Liver (tissue), 9 donors: ENCODE measurements around the gene YEATS2. TPM values are rescaled to one million over a fixed set of nuclear protein-coding genes. Genes with fewer than 3 reads are reported as not detected.

ENCODE experiments used
- DNase-seq: peaks from one replicate; pipeline ENCODE4 v3.0.0-alpha.2; 2017; ENCODE audit warnings: low spot score
- H3K27ac ChIP-seq, 2 donors: one replicate each; pipeline ENCODE4 v1.7.0; 2013; ENCODE audit warnings: inconsistent platforms in 2 of 2, low read length in 2 of 2, control low read depth in 1 of 2, low read depth in 1 of 2, mild to moderate bottlenecking in 1 of 2
- H3K27me3 ChIP-seq, 4 donors: one replicate each; pipeline versions ENCODE4 v1.6.1 to v1.7.0; 2013; ENCODE audit warnings: low read length in 3 of 4, inconsistent platforms in 1 of 4, mild to moderate bottlenecking in 1 of 4, moderate library complexity in 1 of 4; ENCODE audit not compliant: control insufficient read depth in 4 of 4, insufficient read depth in 4 of 4
- H3K36me3 ChIP-seq, 4 donors: one replicate each; pipeline versions ENCODE4 v1.6.1 to v1.7.0; 2013; ENCODE audit warnings: low read length in 3 of 4, mild to moderate bottlenecking in 3 of 4, low read depth in 1 of 4, moderate library complexity in 1 of 4; ENCODE audit not compliant: control insufficient read depth in 4 of 4, insufficient read depth in 3 of 4
- H3K4me1 ChIP-seq, 4 donors: one replicate each; pipeline versions ENCODE4 v1.6.1 to v1.7.0; 2013; ENCODE audit warnings: low read length in 3 of 4, mild to moderate bottlenecking in 3 of 4, moderate library complexity in 1 of 4; ENCODE audit not compliant: control insufficient read depth in 4 of 4, insufficient read depth in 4 of 4
- H3K4me3 ChIP-seq, 3 donors: one replicate each; pipeline versions ENCODE4 v1.6.1 to v1.7.0; 2013; ENCODE audit warnings: low read length in 3 of 3, control low read depth in 1 of 3, low read depth in 1 of 3, mild to moderate bottlenecking in 1 of 3
- H3K9ac ChIP-seq, 2 donors: one replicate each; pipeline ENCODE4 v1.7.0; 2013; ENCODE audit warnings: low read length in 2 of 2, mild to moderate bottlenecking in 2 of 2, moderate library complexity in 2 of 2, control low read depth in 1 of 2, low read depth in 1 of 2
- H3K9me3 ChIP-seq, 4 donors: one replicate each; pipeline versions ENCODE4 v1.6.1 to v1.7.0; 2013; ENCODE audit warnings: low read length in 3 of 4; ENCODE audit not compliant: control insufficient read depth in 4 of 4
- CTCF ChIP-seq: fragments of 150-350 bp; IDR thresholded peaks from 2 replicates; pipeline ENCODE4 v1.5.1; 2017; ENCODE audit warnings: improper control_type of control experiment, low read depth, low read length; ENCODE audit not compliant: missing input control
- FOXA1 ChIP-seq: IDR thresholded peaks from 2 replicates; pipeline ENCODE4 v1.6.1; 2016; ENCODE audit warnings: antibody characterized with exemption
- FOXA2 ChIP-seq: IDR thresholded peaks from 2 replicates; pipeline ENCODE4 v1.6.1; 2016; ENCODE audit warnings: antibody characterized with exemption
- GABPA ChIP-seq, 2 donors: IDR thresholded peaks in 1 of 2; conservative IDR thresholded peaks in 1 of 2; 2 replicates each; pipeline ENCODE4 v1.6.1; 2016; ENCODE audit warnings: antibody characterized with exemption in 2 of 2, mild to moderate bottlenecking in 1 of 2, moderate library complexity in 1 of 2
- HNF4A ChIP-seq, 2 donors: conservative IDR thresholded peaks; 2 replicates each; pipeline ENCODE4 v1.6.1; 2016; ENCODE audit warnings: antibody characterized with exemption in 2 of 2, mild to moderate bottlenecking in 2 of 2
- JUND ChIP-seq, 2 donors: IDR thresholded peaks; 2 replicates each; pipeline ENCODE4 v1.6.1; 2016; ENCODE audit warnings: antibody characterized with exemption in 2 of 2
- RAD21 ChIP-seq, 2 donors: IDR thresholded peaks; 2 replicates each; pipeline ENCODE4 v1.6.1; 2016; ENCODE audit warnings: antibody characterized with exemption in 2 of 2, mild to moderate bottlenecking in 2 of 2
- REST ChIP-seq: IDR thresholded peaks from 2 replicates; pipeline ENCODE4 v1.6.1; 2016; ENCODE audit warnings: antibody characterized with exemption, mild to moderate bottlenecking
- RXRA ChIP-seq, 2 donors: IDR thresholded peaks; 2 replicates each; pipeline ENCODE4 v1.6.1; 2017 to 2018; ENCODE audit warnings: antibody characterized with exemption in 2 of 2, mild to moderate bottlenecking in 1 of 2
- SP1 ChIP-seq: IDR thresholded peaks from 2 replicates; pipeline ENCODE4 v1.6.1; 2018; ENCODE audit warnings: antibody characterized with exemption, mild to moderate bottlenecking
- TAF1 ChIP-seq: conservative IDR thresholded peaks from 2 replicates; pipeline ENCODE4 v1.6.1; 2016; ENCODE audit warnings: antibody characterized with exemption, mild to moderate bottlenecking
- ZBTB33 ChIP-seq: IDR thresholded peaks from 2 replicates; pipeline ENCODE4 v1.6.1; 2016; ENCODE audit warnings: antibody characterized with exemption
- WGBS: extraction: QIAGEN DNeasy Blood & Tissue Kit; methylation state at CpG from one replicate; pipeline ENCODE4 v1.1.7; 2013; 5-methylcytosine and 5-hydroxymethylcytosine counted together
- polyA plus RNA-seq, 2 donors: library from polyadenylated mRNA; stranded (reverse) in 1 of 2; unstranded in 1 of 2; fragments of 200-250 nt in 1 of 2; fragments of >200 nt in 1 of 2; fragmentation: Nextera tagmentation in 1 of 2; extraction: Ambion mirVana in 1 of 2; gene quantifications; one replicate each; pipeline versions ENCODE4 v1.2.1 to v1.2.3, GENCODE V29; 2013 to 2015
- total RNA-seq, 2 donors: library from RNA; depleted of rRNA; stranded (reverse); fragments of >200 nt; gene quantifications; one replicate each; pipeline ENCODE4 v1.2.3, GENCODE V29; 2014
- donor health status: healthy.
- donor health status: healthy.
- donor health status: healthy.
- donor health status: healthy.
- donor health status: healthy.

YEATS2 gene
- total and polyA plus RNA-seq, 4 donors = 1.5 to 9.4 (median 4.9) TPM

- TF ChIP-seq FOXA2 = no peak
- no peak for TF ChIP-seq FOXA1
These were observed 27.8 kb downstream of the YEATS2 start (continued) for GRCh38 chr3:183725387-183725786.

- no peaks in the 10 kb centered on the region for H3K9me3 ChIP-seq
- no peak for DNase-seq
- no peak overlapping the region for H3K9ac ChIP-seq
- peaks cover 3 to 14% (median 8%) of the 10 kb centered on the region in 4 donors for H3K36me3 ChIP-seq
- no peak overlapping the region for H3K27ac ChIP-seq
- no peaks in the 10 kb centered on the region for H3K27me3 ChIP-seq
- WGBS = 99% methylated on average over 1 of the region's 1 CpG
- no peak for TF ChIP-seq RXRA (IDR thresholded peaks at IDR 0.05)
- TF ChIP-seq HNF4A (conservative IDR thresholded peaks at IDR 0.05) = no peak
- TF ChIP-seq RAD21 (IDR thresholded peaks at IDR 0.05) = no peak
- TF ChIP-seq FOXA2 = no peak
- TF ChIP-seq SP1 = no peak
- no peak for TF ChIP-seq JUND (IDR thresholded peaks at IDR 0.05)
- no peak for TF ChIP-seq REST
- no peak for TF ChIP-seq GABPA (IDR thresholded peaks at IDR 0.05 in 1 of 2, conservative IDR thresholded peaks at IDR 0.05 in 1 of 2)
- TF ChIP-seq TAF1 = no peak
- no peak for TF ChIP-seq ZBTB33
- no peaks in the 10 kb centered on the region for H3K4me1 ChIP-seq
- H3K4me3 ChIP-seq = no peak overlapping the region
These were observed 30.6 kb downstream of the YEATS2 start for GRCh38 chr3:183728204-183728603.

DNA sequence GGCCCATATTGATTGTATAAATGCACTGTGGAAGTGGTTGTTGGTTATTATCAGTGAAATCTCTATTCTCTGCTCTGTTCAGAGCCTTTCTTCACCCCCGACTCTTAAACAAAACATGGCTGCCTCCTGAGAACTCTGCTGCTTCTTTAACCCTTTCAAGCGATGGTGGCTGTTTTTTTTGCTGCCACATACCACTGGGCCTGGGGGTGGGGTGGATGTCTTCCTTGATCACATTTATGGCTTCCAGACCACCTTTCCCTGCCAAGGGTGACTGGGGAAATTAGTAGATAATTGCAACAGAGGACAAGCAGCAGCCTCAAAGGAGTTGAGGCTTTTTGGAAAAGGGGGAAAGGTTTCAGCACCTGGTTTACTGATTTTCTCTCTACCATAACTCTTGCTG, 32.8 kb downstream of the YEATS2 start:
- Histone ChIP-seq H3K4me1 (no peaks in the 10 kb centered on the region), H3K9me3 (no peaks in the 10 kb centered on the region), H3K27me3 (no peaks in the 10 kb centered on the region), H3K9ac (no peak overlapping the region), H3K4me3 (no peak overlapping the region), H3K27ac (no peak overlapping the region), H3K36me3 (peaks cover 3 to 10% (median 7%) of the 10 kb centered on the region in 4 donors)
- WGBS = 95% methylated on average over 2 of the region's 2 CpGs
- no peak for DNase-seq
- TF ChIP-seq SP1 (no peak), HNF4A (conservative IDR thresholded peaks at IDR 0.05) (no peak), CTCF (no peak), FOXA2 (no peak), REST (no peak)
